Smooth muscle cell of the coronary artery (primary cell): Measurements from ENCODE around the gene LINGO4. TPM values are rescaled to one million over a fixed set of nuclear protein-coding genes. Genes with fewer than 3 reads are reported as not detected.

Experiments used
- total RNA-seq: library from RNA; depleted of rRNA; stranded (reverse); fragments of >200 nt; gene quantifications from 2 replicates; pipeline ENCODE4 v1.2.3, GENCODE V29; 2014; ENCODE audit warnings: low replicate concordance

Gene LINGO4
- total RNA-seq = not detected in 2 replicates

DNA sequence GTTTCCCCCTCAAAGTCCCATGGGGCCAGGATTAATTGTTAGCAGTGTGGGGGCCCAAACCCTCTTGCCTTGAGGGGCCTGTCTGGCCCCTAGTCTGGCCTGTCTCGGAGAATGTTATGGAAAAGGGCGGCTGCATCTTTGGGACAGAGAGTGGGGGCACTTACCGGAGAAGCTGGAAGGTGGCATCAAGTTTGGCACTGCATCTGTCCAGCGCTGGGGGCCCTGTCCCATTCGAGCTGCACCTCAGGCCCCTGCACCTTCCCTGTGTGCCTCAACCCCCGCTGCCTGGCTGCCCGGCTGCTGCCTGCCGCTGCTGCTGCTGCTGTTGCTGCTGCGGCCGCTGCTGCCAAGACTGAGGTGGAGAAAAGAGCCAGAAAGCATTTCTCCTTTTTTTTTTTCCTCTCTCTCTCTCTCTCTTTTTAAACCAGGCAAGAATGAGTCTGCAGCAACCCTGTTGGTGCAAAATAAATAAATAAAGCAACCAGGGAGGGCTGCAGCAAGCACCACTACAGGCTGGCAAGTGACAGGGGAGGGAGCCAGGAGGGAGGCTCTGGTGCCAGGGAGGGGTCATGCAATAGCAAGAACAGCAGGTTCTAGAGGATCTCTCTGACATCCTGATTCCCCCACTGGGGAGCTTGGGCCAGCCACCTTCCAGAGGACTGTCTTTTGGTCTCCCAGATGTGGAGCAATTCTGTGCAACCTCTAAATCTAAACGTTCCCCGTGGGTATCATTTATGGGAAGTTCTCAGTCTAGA lies at the start of gene LINGO4:
Gene LINGO4 (minus strand): TSS at position 354 of the 755 bp plus-strand sequence. CDS start 2,715 bp downstream, outside the sequence.

GRCh38 chr1:151853411-151853943 lies 48.3 kb upstream of the LINGO4 start, which contains the start of gene THEM5:
TSS of gene THEM5 (minus strand) at chr1:151853712. CDS start at chr1:151853565, 147 bp downstream.

DNA sequence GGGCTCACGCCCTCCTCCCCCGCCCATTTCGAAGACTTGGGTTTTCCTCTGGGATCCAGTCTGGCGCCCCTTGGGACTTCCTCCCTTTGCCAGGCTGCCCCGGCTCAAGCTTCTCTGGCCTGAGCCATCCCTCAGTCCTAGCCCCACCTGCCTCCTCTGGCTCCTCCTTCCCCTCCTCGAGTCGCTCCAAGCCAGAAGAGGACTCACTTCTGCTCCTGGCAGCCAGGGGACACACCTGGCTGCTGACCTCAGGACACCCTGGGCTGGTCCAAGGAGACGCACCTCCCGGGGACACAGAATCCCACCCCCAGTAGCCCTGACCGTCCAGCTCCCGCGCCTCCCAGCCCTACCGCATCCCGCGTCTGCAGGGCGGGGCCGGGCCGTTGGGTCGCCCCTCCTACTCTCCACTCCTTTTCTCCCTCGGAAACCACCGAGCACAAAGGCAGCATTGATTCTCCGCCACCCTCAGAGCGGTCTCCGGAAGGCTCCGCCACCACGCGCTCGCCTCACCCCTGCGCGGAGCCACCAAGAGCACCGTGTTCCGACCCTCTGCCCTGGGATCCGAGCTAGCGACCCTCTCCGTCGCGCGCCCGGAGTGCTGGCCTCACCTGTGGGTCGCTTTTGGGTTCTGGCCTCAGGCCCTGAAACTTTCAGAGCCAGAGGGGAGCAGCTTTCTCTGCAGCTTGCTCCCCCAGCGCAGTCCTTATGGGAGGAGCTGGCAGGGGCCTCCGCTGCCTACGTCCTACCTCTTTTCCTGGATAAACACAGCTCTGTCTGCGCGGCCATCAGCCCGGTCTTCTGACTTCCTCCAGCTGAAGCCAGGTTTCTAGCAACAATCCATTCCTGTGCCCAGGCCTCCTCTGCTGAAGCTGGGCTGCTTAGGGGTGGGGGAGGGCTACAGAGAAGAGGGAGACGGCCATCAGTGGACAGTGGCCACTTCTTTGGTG lies 34.5 kb upstream of the LINGO4 start, which contains the start of gene C2CD4D:
Gene C2CD4D (minus strand): TSS at position 364 of the 947 bp plus-strand sequence. CDS start 831 bp downstream, outside the sequence.

GRCh38 chr1:151831605-151832004 lies 26.4 kb upstream of the LINGO4 start, which contains the start of gene RORC:
TSS of gene RORC (minus strand) at chr1:151831802. CDS start at chr1:151831764, 38 bp downstream.

GRCh38 chr1:151790071-151790939 lies 14.9 kb downstream of the LINGO4 start, which contains the start of gene TDRKH:
TSS of gene TDRKH (minus strand) at chr1:151790500. CDS start at chr1:151783022, 7,478 bp downstream.

GRCh38 chr1:151762941-151763921 lies 42.0 kb downstream of the LINGO4 start, which contains the start of gene MRPL9:
TSS of gene MRPL9 (minus strand) at chr1:151763496. CDS start at chr1:151763479, 17 bp downstream.

Other genes with a start within 250 kb of the LINGO4 start
- 16.2 and 58.9 TPM in 2 replicates for gene SNX27, start 193.4 kb downstream of the LINGO4 start, total RNA-seq
- not detected in 2 replicates for gene CELF3, start 88.6 kb downstream of the LINGO4 start, total RNA-seq
- gene RIIAD1, start 83.9 kb downstream of the LINGO4 start, total RNA-seq = not detected in 2 replicates
- gene MRPL9, start 41.9 kb downstream of the LINGO4 start, total RNA-seq = 70.6 and 74.6 TPM in 2 replicates
- gene TDRKH, start 14.9 kb downstream of the LINGO4 start, total RNA-seq = 0.47 and 2.0 TPM in 2 replicates
- gene RORC, start 26.4 kb upstream of the LINGO4 start, total RNA-seq = not detected in 2 replicates
- gene C2CD4D, start 34.4 kb upstream of the LINGO4 start, total RNA-seq = 0.12 TPM in 1 of 2 replicates, not detected in the other
- not detected in 2 replicates for gene THEM5, start 48.3 kb upstream of the LINGO4 start, total RNA-seq
- 4.0 and 9.1 TPM in 2 replicates for gene THEM4, start 104.1 kb upstream of the LINGO4 start, total RNA-seq
- gene S100A10, start 188.4 kb upstream of the LINGO4 start, total RNA-seq = 109 and 170 TPM in 2 replicates
- 27.1 and 58.7 TPM in 2 replicates for gene S100A11, start 231.6 kb upstream of the LINGO4 start, total RNA-seq